Liver (tissue), 9 donors: ENCODE data around the gene PRDM2. TPM values are rescaled to one million over a fixed set of nuclear protein-coding genes. Genes with fewer than 3 reads are reported as not detected.

ENCODE experiments used
- DNase-seq: peaks from one replicate; pipeline ENCODE4 v3.0.0-alpha.2; 2017; ENCODE audit warnings: low spot score
- H3K27ac ChIP-seq, 2 donors: one replicate each; pipeline ENCODE4 v1.7.0; 2013; ENCODE audit warnings: inconsistent platforms in 2 of 2, low read length in 2 of 2, control low read depth in 1 of 2, low read depth in 1 of 2, mild to moderate bottlenecking in 1 of 2
- H3K27me3 ChIP-seq, 4 donors: one replicate each; pipeline versions ENCODE4 v1.6.1 to v1.7.0; 2013; ENCODE audit warnings: low read length in 3 of 4, inconsistent platforms in 1 of 4, mild to moderate bottlenecking in 1 of 4, moderate library complexity in 1 of 4; ENCODE audit not compliant: control insufficient read depth in 4 of 4, insufficient read depth in 4 of 4
- H3K36me3 ChIP-seq, 4 donors: one replicate each; pipeline versions ENCODE4 v1.6.1 to v1.7.0; 2013; ENCODE audit warnings: low read length in 3 of 4, mild to moderate bottlenecking in 3 of 4, low read depth in 1 of 4, moderate library complexity in 1 of 4; ENCODE audit not compliant: control insufficient read depth in 4 of 4, insufficient read depth in 3 of 4
- H3K4me1 ChIP-seq, 4 donors: one replicate each; pipeline versions ENCODE4 v1.6.1 to v1.7.0; 2013; ENCODE audit warnings: low read length in 3 of 4, mild to moderate bottlenecking in 3 of 4, moderate library complexity in 1 of 4; ENCODE audit not compliant: control insufficient read depth in 4 of 4, insufficient read depth in 4 of 4
- H3K4me3 ChIP-seq, 3 donors: one replicate each; pipeline versions ENCODE4 v1.6.1 to v1.7.0; 2013; ENCODE audit warnings: low read length in 3 of 3, control low read depth in 1 of 3, low read depth in 1 of 3, mild to moderate bottlenecking in 1 of 3
- H3K9ac ChIP-seq, 2 donors: one replicate each; pipeline ENCODE4 v1.7.0; 2013; ENCODE audit warnings: low read length in 2 of 2, mild to moderate bottlenecking in 2 of 2, moderate library complexity in 2 of 2, control low read depth in 1 of 2, low read depth in 1 of 2
- H3K9me3 ChIP-seq, 4 donors: one replicate each; pipeline versions ENCODE4 v1.6.1 to v1.7.0; 2013; ENCODE audit warnings: low read length in 3 of 4; ENCODE audit not compliant: control insufficient read depth in 4 of 4
- CTCF ChIP-seq: fragments of 150-350 bp; IDR thresholded peaks from 2 replicates; pipeline ENCODE4 v1.5.1; 2017; ENCODE audit warnings: improper control_type of control experiment, low read depth, low read length; ENCODE audit not compliant: missing input control
- EGR1 ChIP-seq, 2 donors: IDR thresholded peaks; 2 replicates each; pipeline ENCODE4 v1.6.1; 2016 to 2018; ENCODE audit warnings: antibody characterized with exemption in 2 of 2, low read depth in 2 of 2
- FOXA1 ChIP-seq: IDR thresholded peaks from 2 replicates; pipeline ENCODE4 v1.6.1; 2016; ENCODE audit warnings: antibody characterized with exemption
- GABPA ChIP-seq, 2 donors: IDR thresholded peaks in 1 of 2; conservative IDR thresholded peaks in 1 of 2; 2 replicates each; pipeline ENCODE4 v1.6.1; 2016; ENCODE audit warnings: antibody characterized with exemption in 2 of 2, mild to moderate bottlenecking in 1 of 2, moderate library complexity in 1 of 2
- HNF4A ChIP-seq, 2 donors: conservative IDR thresholded peaks; 2 replicates each; pipeline ENCODE4 v1.6.1; 2016; ENCODE audit warnings: antibody characterized with exemption in 2 of 2, mild to moderate bottlenecking in 2 of 2
- HNF4G ChIP-seq: IDR thresholded peaks from 2 replicates; pipeline ENCODE4 v1.6.1; 2016; ENCODE audit warnings: antibody characterized with exemption
- JUND ChIP-seq, 2 donors: IDR thresholded peaks; 2 replicates each; pipeline ENCODE4 v1.6.1; 2016; ENCODE audit warnings: antibody characterized with exemption in 2 of 2
- NR2F2 ChIP-seq: IDR thresholded peaks from 2 replicates; pipeline ENCODE4 v1.6.1; 2016; ENCODE audit warnings: antibody characterized with exemption
- RAD21 ChIP-seq, 2 donors: IDR thresholded peaks; 2 replicates each; pipeline ENCODE4 v1.6.1; 2016; ENCODE audit warnings: antibody characterized with exemption in 2 of 2, mild to moderate bottlenecking in 2 of 2
- RXRA ChIP-seq, 2 donors: IDR thresholded peaks; 2 replicates each; pipeline ENCODE4 v1.6.1; 2017 to 2018; ENCODE audit warnings: antibody characterized with exemption in 2 of 2, mild to moderate bottlenecking in 1 of 2
- WGBS: extraction: QIAGEN DNeasy Blood & Tissue Kit; methylation state at CpG from one replicate; pipeline ENCODE4 v1.1.7; 2013; 5-methylcytosine and 5-hydroxymethylcytosine counted together
- polyA plus RNA-seq, 2 donors: library from polyadenylated mRNA; stranded (reverse) in 1 of 2; unstranded in 1 of 2; fragments of 200-250 nt in 1 of 2; fragments of >200 nt in 1 of 2; fragmentation: Nextera tagmentation in 1 of 2; extraction: Ambion mirVana in 1 of 2; gene quantifications; one replicate each; pipeline versions ENCODE4 v1.2.1 to v1.2.3, GENCODE V29; 2013 to 2015
- total RNA-seq, 2 donors: library from RNA; depleted of rRNA; stranded (reverse); fragments of >200 nt; gene quantifications; one replicate each; pipeline ENCODE4 v1.2.3, GENCODE V29; 2014
- TF ChIP-seq, protein P1 (sequence below): IDR thresholded peaks from 2 replicates; pipeline ENCODE4 v1.6.1; 2016; ENCODE audit warnings: antibody characterized with exemption, mild to moderate bottlenecking
- TF ChIP-seq, protein P2 (sequence below): IDR thresholded peaks from 2 replicates; pipeline ENCODE4 v1.6.1; 2016; ENCODE audit warnings: antibody characterized with exemption
- TF ChIP-seq, protein P3 (sequence below): IDR thresholded peaks from 2 replicates; pipeline ENCODE4 v1.6.1; 2016; ENCODE audit warnings: antibody characterized with exemption
- donor health status: healthy.
- donor health status: healthy.
- donor health status: healthy.
- donor health status: healthy.
- donor health status: healthy.

PRDM2 gene
- total and polyA plus RNA-seq, 4 donors: 4.5 to 13.9 (median 7.9) TPM

GRCh38 chr1:13806108-13806507 lies 106.1 kb downstream of the PRDM2 start:
- 98% methylated on average over 13 of the region's 13 CpGs for WGBS
- Histone ChIP-seq H3K27ac (no peak overlapping the region), H3K36me3 (no peaks in the 10 kb centered on the region), H3K27me3 (no peaks in the 10 kb centered on the region), H3K4me1 (peaks cover 0 to 4% (median 1%) of the 10 kb centered on the region in 4 donors), H3K9me3 (no peaks in the 10 kb centered on the region), H3K9ac (no peak overlapping the region), H3K4me3 (no peak overlapping the region)
- TF ChIP-seq JUND (IDR thresholded peaks at IDR 0.05): no peak
- no peak for TF ChIP-seq GABPA (IDR thresholded peaks at IDR 0.05 in 1 of 2, conservative IDR thresholded peaks at IDR 0.05 in 1 of 2)
- no peak for TF ChIP-seq HNF4G
- TF ChIP-seq EGR1 (IDR thresholded peaks at IDR 0.05; ENCODE audit: low read depth in 2 of 2): no peak
- TF ChIP-seq CTCF: no peak
- TF ChIP-seq, protein P1, sequence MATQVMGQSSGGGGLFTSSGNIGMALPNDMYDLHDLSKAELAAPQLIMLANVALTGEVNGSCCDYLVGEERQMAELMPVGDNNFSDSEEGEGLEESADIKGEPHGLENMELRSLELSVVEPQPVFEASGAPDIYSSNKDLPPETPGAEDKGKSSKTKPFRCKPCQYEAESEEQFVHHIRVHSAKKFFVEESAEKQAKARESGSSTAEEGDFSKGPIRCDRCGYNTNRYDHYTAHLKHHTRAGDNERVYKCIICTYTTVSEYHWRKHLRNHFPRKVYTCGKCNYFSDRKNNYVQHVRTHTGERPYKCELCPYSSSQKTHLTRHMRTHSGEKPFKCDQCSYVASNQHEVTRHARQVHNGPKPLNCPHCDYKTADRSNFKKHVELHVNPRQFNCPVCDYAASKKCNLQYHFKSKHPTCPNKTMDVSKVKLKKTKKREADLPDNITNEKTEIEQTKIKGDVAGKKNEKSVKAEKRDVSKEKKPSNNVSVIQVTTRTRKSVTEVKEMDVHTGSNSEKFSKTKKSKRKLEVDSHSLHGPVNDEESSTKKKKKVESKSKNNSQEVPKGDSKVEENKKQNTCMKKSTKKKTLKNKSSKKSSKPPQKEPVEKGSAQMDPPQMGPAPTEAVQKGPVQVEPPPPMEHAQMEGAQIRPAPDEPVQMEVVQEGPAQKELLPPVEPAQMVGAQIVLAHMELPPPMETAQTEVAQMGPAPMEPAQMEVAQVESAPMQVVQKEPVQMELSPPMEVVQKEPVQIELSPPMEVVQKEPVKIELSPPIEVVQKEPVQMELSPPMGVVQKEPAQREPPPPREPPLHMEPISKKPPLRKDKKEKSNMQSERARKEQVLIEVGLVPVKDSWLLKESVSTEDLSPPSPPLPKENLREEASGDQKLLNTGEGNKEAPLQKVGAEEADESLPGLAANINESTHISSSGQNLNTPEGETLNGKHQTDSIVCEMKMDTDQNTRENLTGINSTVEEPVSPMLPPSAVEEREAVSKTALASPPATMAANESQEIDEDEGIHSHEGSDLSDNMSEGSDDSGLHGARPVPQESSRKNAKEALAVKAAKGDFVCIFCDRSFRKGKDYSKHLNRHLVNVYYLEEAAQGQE: no peak
- TF ChIP-seq, protein P2, sequence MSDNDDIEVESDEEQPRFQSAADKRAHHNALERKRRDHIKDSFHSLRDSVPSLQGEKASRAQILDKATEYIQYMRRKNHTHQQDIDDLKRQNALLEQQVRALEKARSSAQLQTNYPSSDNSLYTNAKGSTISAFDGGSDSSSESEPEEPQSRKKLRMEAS: no peak
- no peak for TF ChIP-seq HNF4A (conservative IDR thresholded peaks at IDR 0.05)
- no peak for TF ChIP-seq RAD21 (IDR thresholded peaks at IDR 0.05)
- TF ChIP-seq, protein P3, sequence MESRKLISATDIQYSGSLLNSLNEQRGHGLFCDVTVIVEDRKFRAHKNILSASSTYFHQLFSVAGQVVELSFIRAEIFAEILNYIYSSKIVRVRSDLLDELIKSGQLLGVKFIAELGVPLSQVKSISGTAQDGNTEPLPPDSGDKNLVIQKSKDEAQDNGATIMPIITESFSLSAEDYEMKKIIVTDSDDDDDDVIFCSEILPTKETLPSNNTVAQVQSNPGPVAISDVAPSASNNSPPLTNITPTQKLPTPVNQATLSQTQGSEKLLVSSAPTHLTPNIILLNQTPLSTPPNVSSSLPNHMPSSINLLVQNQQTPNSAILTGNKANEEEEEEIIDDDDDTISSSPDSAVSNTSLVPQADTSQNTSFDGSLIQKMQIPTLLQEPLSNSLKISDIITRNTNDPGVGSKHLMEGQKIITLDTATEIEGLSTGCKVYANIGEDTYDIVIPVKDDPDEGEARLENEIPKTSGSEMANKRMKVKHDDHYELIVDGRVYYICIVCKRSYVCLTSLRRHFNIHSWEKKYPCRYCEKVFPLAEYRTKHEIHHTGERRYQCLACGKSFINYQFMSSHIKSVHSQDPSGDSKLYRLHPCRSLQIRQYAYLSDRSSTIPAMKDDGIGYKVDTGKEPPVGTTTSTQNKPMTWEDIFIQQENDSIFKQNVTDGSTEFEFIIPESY: no peak
- TF ChIP-seq FOXA1: no peak
- no peak for TF ChIP-seq NR2F2
- TF ChIP-seq RXRA (IDR thresholded peaks at IDR 0.05): no peak
- no peak for DNase-seq

DNA sequence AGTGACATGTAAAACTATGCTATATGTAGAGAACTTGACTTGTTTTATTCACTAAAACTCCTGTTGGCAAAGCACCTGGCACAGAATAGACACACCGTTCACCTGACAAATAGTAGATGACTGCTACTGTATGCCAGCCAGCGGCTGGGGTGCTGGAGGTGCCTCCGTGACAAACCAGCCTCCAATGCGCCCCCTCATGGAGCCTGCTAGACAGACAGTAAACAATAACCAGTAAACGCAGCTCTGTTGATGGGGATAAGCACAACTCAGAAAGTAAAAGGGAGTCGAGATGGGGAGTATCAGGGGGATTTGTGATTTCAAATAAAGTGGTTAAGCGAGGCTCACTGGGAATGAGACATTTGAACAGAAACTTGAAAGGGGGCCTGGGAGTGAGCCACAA lies 107.2 kb downstream of the PRDM2 start:
- no peak for DNase-seq
- Histone ChIP-seq H3K4me1 (no peaks in the 10 kb centered on the region), H3K36me3 (no peaks in the 10 kb centered on the region), H3K27ac (no peak overlapping the region), H3K9ac (no peak overlapping the region), H3K9me3 (no peaks in the 10 kb centered on the region), H3K4me3 (no peak overlapping the region), H3K27me3 (no peaks in the 10 kb centered on the region)
- TF ChIP-seq, protein P2: no peak
- TF ChIP-seq CTCF (peak; percentile 17), RAD21 (IDR thresholded peaks at IDR 0.05) (peak; percentile 26 to 60)
- WGBS: 70% methylated on average over 7 of the region's 7 CpGs
